Ishikawa (cell line): ENCODE measurements around the gene NR2F1-AS1.

Experiments used
- EGR1 ChIP-seq: IDR thresholded peaks from 2 replicates; pipeline ENCODE4 v1.6.1; 2012
- EP300 ChIP-seq: IDR thresholded peaks from 2 replicates; pipeline ENCODE4 v1.6.1; 2012; ENCODE audit warnings: borderline replicate concordance
- MAX ChIP-seq: IDR thresholded peaks from 2 replicates; pipeline ENCODE4 v1.6.1; 2012
- NFIC ChIP-seq: IDR thresholded peaks from 2 replicates; pipeline ENCODE4 v1.6.1; 2012
- RAD21 ChIP-seq: IDR thresholded peaks from 2 replicates; pipeline ENCODE4 v1.6.1; 2012; ENCODE audit warnings: low read depth
- REST ChIP-seq: IDR thresholded peaks from 2 replicates; pipeline ENCODE4 v1.6.1; 2012; ENCODE audit warnings: low read depth, mild to moderate bottlenecking
- TAF1 ChIP-seq: IDR thresholded peaks from 2 replicates; pipeline ENCODE4 v1.6.1; 2012; ENCODE audit warnings: low read depth, mild to moderate bottlenecking
- TCF12 ChIP-seq: IDR thresholded peaks from 2 replicates; pipeline ENCODE4 v1.6.1; 2012; ENCODE audit warnings: low read depth
- YY1 ChIP-seq: IDR thresholded peaks from 2 replicates; pipeline ENCODE4 v1.6.1; 2012; ENCODE audit warnings: low read depth
- ZBTB7A ChIP-seq: IDR thresholded peaks from 2 replicates; pipeline ENCODE4 v1.6.1; 2012; ENCODE audit warnings: low read depth

GRCh38 chr5:93395010-93395409 lies 186.0 kb downstream of the NR2F1-AS1 start:
- TF ChIP-seq ZBTB7A (no peak), TAF1 (no peak), REST (no peak), MAX (no peak), EP300 (no peak), RAD21 (no peak), NFIC (no peak), YY1 (no peak), EGR1 (no peak), TCF12 (no peak)
